ENCODE data around the gene NUP35.

The NUP35 gene

DNA sequence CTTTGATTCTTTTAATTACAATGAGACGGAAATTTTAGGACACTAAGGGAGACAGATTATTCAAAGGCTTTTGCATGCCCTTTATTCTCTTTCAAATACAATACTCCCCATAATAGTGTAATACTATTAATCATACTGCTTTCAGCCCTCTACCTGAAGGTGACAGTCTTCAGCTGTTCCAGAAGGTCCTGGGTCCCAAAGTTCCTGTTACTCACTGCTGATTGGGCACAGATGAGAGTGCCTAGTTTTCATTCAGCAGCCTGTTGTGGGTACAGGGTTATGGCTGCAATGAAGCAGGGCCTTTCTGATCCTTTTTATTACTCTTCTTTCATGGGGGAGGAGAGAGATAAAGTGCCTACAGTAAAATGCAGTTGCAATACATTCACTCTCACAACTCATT lies 80.2 kb downstream of the NUP35 start:
- DNase-seq (ENCODE audit: low read depth): no peak
- H3K4me3 ChIP-seq (ENCODE audit: control insufficient read depth, low read depth, low read length): no peak overlapping the region
- TF ChIP-seq, protein P1, sequence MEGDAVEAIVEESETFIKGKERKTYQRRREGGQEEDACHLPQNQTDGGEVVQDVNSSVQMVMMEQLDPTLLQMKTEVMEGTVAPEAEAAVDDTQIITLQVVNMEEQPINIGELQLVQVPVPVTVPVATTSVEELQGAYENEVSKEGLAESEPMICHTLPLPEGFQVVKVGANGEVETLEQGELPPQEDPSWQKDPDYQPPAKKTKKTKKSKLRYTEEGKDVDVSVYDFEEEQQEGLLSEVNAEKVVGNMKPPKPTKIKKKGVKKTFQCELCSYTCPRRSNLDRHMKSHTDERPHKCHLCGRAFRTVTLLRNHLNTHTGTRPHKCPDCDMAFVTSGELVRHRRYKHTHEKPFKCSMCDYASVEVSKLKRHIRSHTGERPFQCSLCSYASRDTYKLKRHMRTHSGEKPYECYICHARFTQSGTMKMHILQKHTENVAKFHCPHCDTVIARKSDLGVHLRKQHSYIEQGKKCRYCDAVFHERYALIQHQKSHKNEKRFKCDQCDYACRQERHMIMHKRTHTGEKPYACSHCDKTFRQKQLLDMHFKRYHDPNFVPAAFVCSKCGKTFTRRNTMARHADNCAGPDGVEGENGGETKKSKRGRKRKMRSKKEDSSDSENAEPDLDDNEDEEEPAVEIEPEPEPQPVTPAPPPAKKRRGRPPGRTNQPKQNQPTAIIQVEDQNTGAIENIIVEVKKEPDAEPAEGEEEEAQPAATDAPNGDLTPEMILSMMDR (IDR thresholded peaks at IDR 0.05; ENCODE audit: control insufficient read depth, insufficient read depth, low read depth, low read length, missing control alignments): no peak

DNA sequence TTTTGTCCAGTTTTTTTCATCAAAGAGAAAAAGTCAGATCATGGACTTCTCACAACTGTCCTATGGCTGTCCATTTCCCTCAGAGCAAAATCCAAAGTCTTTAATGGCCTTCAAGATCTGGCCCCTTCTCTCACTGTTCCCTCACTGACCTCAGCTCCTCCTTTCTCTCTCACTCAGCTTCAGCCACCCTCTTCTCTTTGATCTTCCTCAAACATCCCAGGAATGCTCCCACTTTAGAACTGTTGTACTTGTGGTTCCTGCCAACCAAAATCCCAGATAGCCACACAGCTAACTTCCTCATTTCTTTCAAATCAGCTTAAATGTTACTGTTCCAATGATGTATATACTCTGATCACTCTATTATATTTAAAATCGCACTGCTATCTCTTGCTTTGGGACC lies 82.9 kb downstream of the NUP35 start:
- no peak overlapping the region for H3K4me3 ChIP-seq (ENCODE audit: control insufficient read depth, low read depth, low read length)
- DNase-seq (ENCODE audit: low read depth): no peak
- TF ChIP-seq, protein P1 (IDR thresholded peaks at IDR 0.05; ENCODE audit: control insufficient read depth, insufficient read depth, low read depth, low read length, missing control alignments): no peak

DNA sequence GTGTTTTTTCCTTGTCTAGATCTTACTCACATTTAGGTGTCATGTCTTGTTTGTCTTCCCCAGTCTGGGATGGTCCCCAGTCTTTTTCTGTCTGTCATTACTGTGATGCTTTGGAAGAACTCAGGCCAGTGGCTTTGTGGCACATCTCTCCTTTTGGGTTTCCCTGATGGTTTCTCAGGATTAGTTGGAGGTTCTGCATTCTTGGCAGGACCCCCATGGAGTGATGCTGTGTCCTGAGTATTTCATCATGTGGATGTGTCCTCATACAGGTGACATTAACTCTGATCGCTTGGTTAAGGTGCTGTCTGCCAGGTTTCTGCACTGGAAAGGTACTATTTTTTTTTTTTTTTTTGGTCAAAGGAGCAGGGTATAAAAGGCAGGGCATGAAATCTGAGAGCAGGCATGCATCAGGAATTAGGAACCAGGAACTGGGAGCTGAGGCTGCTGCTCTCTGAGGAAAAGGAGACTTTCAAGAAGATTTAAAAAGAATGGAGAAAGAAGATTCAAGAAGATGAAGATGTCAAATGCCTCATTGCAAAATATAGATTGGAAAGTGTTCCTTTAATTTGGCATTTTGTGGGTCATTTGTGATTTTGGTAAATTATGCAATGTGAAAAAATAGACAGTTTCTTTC lies 85.3 kb downstream of the NUP35 start:
- H3K4me3 ChIP-seq (ENCODE audit: control insufficient read depth, low read depth, low read length): no peak overlapping the region
- TF ChIP-seq, protein P1 (IDR thresholded peaks at IDR 0.05; ENCODE audit: control insufficient read depth, insufficient read depth, low read depth, low read length, missing control alignments): no peak
- no peak for DNase-seq (ENCODE audit: low read depth)

Data from AG09309 (cell line).